Measurements from ENCODE around the gene NOL4L. TPM values are rescaled to one million over a fixed set of nuclear protein-coding genes. Genes with fewer than 3 reads are reported as not detected.

NOL4L gene
- total RNA-seq, 1 experiment from 2014 or later: 31.7 TPM

DNA sequence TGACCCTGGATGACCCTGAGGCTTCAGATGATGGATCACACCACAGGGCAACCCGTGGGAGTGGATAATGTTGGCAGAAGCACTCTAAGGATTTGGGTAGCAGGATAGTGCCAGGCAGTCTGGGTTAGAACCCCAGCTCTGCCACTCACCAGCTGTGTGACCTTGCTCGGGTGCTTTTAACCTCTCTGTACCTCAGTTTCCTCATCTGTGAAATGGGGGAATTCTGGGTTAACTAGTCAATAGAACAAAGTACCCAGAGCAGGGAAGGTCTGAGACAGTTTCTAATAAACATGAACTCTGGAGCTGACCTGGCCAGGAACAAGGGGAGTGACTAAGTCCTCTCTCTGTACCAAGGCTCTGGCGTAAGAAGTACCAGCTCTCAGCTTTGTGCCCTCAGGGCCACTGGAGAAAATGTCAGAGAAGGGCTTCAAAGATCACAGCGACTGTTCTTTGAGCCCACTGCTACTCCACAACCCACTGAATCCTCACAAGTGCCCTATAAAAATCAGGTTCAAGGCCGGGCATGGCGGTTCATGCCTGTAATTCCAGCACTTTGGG lies 14.7 kb upstream of the NOL4L start:
- Histone ChIP-seq H3K23me2 (ENCODE audit: insufficient read length, low read depth, low read length, poor library complexity, severe bottlenecking) (no peaks in the 10 kb centered on the region), H3K18ac (ENCODE audit: insufficient read length, low read depth, low read length) (no peak overlapping the region), H3K79me1 (ENCODE audit: insufficient read depth, low read depth, low read length, poor library complexity, severe bottlenecking) (no peaks in the 10 kb centered on the region), H2AFZ (ENCODE audit: low read length) (no peak overlapping the region), H3K9ac (ENCODE audit: extremely low read depth, insufficient read length, low read length) (no peak overlapping the region), H3K27ac (ENCODE audit: insufficient read length, low read depth, low read length) (no peak overlapping the region), H3K4ac (ENCODE audit: low read depth, low read length) (no peak overlapping the region), H2BK20ac (ENCODE audit: low read depth, low read length, poor library complexity, severe bottlenecking) (no peak overlapping the region), H3T11ph (ENCODE audit: low read length) (no peak overlapping the region), H4K91ac (ENCODE audit: insufficient read length, low read depth, low read length) (no peak overlapping the region), H2BK5ac (ENCODE audit: insufficient read length, low read length) (no peak overlapping the region), H3K27me3 (ENCODE audit: insufficient read depth, low read length) (no peaks in the 10 kb centered on the region), H4K20me1 (ENCODE audit: control insufficient read depth, insufficient read depth, insufficient read length) (no peaks in the 10 kb centered on the region), H3K14ac (ENCODE audit: insufficient read depth, low read length) (no peak overlapping the region), H4K8ac (replicated peaks; ENCODE audit: insufficient read length, low read depth, low read length) (no peak overlapping the region), H2BK120ac (ENCODE audit: low read depth, low read length, poor library complexity, severe bottlenecking) (no peak overlapping the region), H3K4me2 (ENCODE audit: insufficient read depth, insufficient read length, low read length) (no peak overlapping the region), H2AK5ac (ENCODE audit: insufficient read length, low read length) (no peak overlapping the region), H3K9me3 (ENCODE audit: control insufficient read depth, low read depth, low read length) (no peaks in the 10 kb centered on the region), H3K79me2 (ENCODE audit: insufficient read depth, low read length) (no peaks in the 10 kb centered on the region), H2BK12ac (ENCODE audit: insufficient read length, low read depth, low read length) (no peak overlapping the region), H3K56ac (ENCODE audit: insufficient read length, low read depth, low read length) (no peak overlapping the region), H3K23ac (ENCODE audit: insufficient read length, low read depth, low read length) (no peak overlapping the region), H3K4me1 (ENCODE audit: insufficient read depth, low read length) (no peaks in the 10 kb centered on the region), H4K5ac (ENCODE audit: insufficient read length, low read depth, low read length) (no peak overlapping the region), H2BK15ac (ENCODE audit: low read depth, low read length) (no peak overlapping the region)
- Mint-ChIP-seq H3K4me3 (no peak overlapping the region), H3K36me3 (ENCODE audit: insufficient read depth in 1 of 3, low read depth in 3 of 3) (no peaks in the 10 kb centered on the region), H3K27me3 (ENCODE audit: low read depth) (peaks cover 20% of the 10 kb centered on the region), H3K9me3 (no peaks in the 10 kb centered on the region; a peak in 2 of 5 replicates), H3K4me1 (peaks cover 0 to 13% of the 10 kb centered on the region in 2 experiments; a peak in 2 of 4 replicates), H3K27ac (no peak overlapping the region)
- no CpG with 5 or more reads among the region's 6 CpGs for WGBS (ENCODE audit: extremely low coverage, insufficient read length, low lambda C conversion rate)
- TF ChIP-seq, protein P1, sequence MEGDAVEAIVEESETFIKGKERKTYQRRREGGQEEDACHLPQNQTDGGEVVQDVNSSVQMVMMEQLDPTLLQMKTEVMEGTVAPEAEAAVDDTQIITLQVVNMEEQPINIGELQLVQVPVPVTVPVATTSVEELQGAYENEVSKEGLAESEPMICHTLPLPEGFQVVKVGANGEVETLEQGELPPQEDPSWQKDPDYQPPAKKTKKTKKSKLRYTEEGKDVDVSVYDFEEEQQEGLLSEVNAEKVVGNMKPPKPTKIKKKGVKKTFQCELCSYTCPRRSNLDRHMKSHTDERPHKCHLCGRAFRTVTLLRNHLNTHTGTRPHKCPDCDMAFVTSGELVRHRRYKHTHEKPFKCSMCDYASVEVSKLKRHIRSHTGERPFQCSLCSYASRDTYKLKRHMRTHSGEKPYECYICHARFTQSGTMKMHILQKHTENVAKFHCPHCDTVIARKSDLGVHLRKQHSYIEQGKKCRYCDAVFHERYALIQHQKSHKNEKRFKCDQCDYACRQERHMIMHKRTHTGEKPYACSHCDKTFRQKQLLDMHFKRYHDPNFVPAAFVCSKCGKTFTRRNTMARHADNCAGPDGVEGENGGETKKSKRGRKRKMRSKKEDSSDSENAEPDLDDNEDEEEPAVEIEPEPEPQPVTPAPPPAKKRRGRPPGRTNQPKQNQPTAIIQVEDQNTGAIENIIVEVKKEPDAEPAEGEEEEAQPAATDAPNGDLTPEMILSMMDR (conservative IDR thresholded peaks at IDR 0.05): no peak
- no peak for DNase-seq
